Activated CD4-positive, alpha-beta T cell treated with anti-CD3 and anti-CD28 coated beads, Interleukin-2, amount 50 U/mL, for 24 hours (primary cell): Measurements from ENCODE around the gene SBSN.

Experiments used
- DNase-seq, 2 donors: peaks; one replicate each; pipeline ENCODE4 v3.0.0-alpha.2; 2020; ENCODE audit warnings: low read depth in 1 of 2, low spot score in 1 of 2

SBSN gene

DNA sequence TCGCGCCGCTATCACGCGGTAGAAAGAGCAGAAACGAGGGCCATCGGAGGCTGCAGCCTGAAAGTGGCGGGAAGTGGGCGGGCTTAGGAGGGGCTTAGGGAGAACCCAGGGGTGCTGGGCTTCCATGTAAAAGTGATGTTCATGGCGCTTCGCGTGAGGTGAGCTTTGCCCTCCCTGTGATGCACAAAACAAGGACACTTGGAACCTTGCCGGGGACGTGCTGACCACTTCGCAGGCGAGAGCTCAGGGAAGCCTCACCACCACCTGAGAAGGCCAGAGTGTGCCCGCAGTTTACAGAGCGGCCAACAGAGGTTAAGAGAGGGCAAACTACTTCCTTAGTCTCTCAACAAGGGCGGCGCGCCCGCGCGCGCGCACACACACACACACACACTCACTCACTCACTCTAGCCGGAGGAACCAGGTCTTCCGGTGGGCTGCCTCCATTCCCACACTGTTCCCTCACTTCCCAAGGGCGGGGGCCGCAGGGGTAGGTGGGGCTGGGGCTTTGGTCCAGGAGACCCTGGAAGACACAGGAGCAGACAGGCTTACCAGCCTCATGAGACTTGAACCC, 5.8 kb upstream of the SBSN start:
- DNase-seq, result no peak

GRCh38 chr19:35533201-35533821, 5.2 kb upstream of the SBSN start, which contains the start of gene GAPDHS:
TSS of gene GAPDHS (plus strand) at chr19:35533456. CDS start at chr19:35533528, 72 bp downstream.
- no peak for DNase-seq

- no peak for DNase-seq
Measured at GRCh38 chr19:35531291-35531690, 3.2 kb upstream of the SBSN start.

- DNase-seq, result no peak
Measured at GRCh38 chr19:35529241-35530218, 1.4 kb upstream of the SBSN start.

DNA sequence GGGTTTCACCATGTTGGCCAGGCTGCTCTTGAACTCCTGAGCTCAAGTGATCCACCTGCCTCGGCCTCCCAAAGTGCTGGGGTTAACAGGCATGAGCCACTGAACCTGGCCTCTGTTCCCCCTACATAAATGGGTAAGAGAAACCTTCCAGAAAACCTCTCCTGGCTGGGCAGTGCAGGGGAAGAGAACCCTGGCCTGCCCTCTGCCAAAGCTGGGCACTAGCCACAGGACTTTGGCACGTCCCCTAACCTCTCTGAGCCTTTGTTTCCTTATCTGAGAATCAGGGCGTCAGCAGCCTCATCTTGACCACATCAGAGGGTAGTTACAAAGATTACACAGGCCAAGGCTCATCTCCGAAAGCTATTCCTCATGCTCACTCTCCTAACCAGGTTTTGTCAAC, 2.2 kb downstream of the SBSN start:
- no peak for DNase-seq

DNA sequence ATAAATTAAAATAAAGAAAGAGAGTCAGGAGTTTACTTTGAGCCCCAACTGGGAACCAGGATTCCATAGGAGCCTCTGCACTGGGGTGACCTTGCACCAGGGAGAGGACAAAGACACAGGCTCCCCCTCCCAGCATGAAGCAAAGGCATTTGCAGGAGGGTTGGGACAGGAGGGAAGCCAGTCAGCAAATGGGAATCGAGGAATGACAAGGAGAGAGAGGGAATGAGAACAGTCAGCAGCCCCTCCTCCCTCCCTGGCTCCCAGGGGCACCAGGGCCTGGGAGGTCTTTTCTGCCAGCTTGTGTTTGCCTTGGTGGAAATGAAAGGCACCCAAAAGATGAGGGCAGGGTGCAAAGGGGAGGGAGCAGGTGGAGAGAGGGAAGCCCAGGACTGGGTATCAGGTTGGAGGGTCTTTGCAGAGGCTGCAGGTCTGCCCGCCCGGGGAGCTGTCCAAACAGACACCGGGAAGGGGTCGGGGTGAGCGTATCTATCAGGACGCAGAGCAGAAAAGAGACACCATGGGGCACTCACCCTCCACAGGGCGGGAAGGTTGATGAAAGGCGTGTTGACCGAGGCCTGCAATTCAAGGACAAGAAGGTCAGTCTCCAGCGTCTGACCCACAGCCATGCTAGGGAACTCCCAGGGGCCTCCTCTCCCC, 3.8 kb downstream of the SBSN start:
- DNase-seq, result no peak

- no peak for DNase-seq
Measured at GRCh38 chr19:35522745-35523327, 5.3 kb downstream of the SBSN start.

GRCh38 chr19:35521124-35521743, 6.9 kb downstream of the SBSN start:
- DNase-seq, result no peak

DNA sequence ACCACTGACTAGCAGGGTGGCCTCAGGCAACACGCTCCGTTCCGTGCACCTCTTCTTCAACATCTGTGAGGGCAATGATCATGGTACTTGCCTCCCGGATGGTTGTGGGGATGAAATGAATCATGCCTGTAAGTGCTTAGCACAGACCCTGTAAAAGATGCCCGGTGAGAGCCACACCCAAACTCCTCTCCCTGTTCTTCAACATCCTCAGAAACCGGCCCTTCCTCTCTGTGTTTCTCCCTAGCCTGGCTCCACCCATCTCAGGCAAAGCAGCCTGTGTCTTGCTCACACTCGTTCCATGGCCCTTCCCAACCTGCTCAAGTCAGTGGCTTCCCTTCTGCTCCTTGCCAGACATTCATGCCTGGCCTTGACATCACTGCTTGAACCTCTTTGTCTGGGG, 8.8 kb downstream of the SBSN start:
- DNase-seq, result no peak

- DNase-seq, result no peak
Measured at GRCh38 chr19:35518313-35518712, 9.8 kb downstream of the SBSN start.

GRCh38 chr19:35517342-35517741, 10.8 kb downstream of the SBSN start:
- no peak for DNase-seq

- DNase-seq, result no peak
Measured at GRCh38 chr19:35516310-35516709, 11.8 kb downstream of the SBSN start.

DNA sequence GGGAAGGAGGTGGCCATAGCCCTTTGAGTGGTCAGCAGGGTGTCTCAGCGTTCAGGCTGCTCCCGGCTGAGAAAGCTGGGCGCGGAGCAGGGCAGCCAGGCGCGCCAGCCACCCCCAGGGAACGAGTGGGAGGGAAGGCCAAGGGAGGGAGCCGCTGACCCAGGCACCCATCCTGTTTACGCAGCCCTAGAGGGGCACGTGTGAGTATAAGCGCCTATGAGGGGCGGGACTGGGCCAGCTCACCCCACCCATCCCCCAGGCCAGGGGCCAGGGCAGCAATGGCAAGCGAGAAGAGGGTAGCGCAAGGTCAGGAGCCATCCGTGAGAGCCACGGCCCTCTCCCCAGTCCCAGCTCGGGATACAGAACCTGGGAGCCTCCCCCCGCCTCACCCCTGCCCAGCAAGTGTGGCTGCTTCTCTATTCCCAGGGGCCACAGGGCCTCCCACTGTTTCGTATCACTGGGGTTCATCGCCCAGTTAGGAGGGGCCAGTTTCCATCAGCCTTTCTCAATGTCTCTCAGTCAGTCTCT, 13.8 kb downstream of the SBSN start:
- DNase-seq, result no peak

DNA sequence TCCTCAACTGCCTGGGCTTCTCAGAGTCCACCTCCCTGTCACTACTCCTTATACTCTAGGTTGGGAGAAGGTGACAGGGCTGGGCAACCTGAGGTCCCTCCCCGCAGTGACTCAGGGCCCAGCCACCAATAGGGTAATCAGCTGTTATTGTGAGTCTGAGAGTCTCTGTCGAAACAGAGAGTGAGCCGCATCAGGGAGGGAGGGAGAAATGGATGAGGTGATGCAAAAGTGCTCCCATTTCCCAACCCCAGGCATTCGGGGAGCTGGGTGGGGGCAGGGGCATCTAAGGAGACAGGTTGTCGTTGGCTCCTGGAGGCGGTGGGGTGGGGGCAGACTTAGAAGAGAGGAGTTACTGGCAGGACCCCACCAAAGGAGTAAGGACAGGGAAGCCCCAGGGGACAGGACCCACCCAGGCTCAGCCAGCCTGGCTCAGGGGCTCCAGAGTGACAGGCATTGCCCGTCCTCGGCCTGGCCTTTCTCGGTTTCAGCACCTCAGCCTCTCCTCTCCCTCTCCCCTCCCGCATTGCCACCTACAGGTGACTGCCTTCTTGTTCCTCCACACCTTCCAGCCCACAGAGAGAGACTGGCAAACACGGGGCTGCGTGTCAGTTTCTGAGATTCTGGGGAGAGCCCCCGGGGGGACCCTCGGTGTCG, 14.4 kb downstream of the SBSN start, which contains the start of gene DMKN:
Gene DMKN (minus strand): TSS at position 22 of the 654 bp plus-strand sequence. CDS start 174 bp downstream, outside the sequence.
- DNase-seq, result no peak

- no peak for DNase-seq
Measured at GRCh38 chr19:35512831-35513627, 15.1 kb downstream of the SBSN start.

GRCh38 chr19:35511337-35511736, 16.8 kb downstream of the SBSN start:
- DNase-seq, result no peak

DNA sequence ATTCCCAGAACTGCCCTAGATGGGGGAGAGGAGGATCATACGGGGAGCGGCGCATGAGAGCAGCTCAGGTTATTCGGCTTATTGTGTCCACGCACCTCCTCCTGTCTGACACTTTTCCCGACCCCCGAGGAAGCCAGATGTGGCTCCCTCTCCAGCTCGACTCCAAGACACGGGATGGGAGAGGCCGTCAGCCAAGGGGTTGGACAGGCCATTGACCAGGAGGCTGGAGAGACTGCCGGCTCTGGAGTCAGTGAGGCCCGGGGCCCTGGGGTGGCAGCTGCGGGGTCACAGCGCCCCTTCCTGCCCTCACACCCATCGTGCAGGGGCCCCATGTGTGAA, 17.5 kb downstream of the SBSN start:
- DNase-seq, result no peak

- peak; percentile 50 to 62 for DNase-seq
Measured at GRCh38 chr19:35509861-35510625, 18.1 kb downstream of the SBSN start.
